ENCODE measurements around the gene CADM4. TPM values are rescaled to one million over a fixed set of nuclear protein-coding genes. Genes with fewer than 3 reads are reported as not detected.
A peak's percentile ranks its signal among the peaks of the same experiment; 100 is the strongest.
"Not testable (repeated sequence)": the region's sequence is repeated elsewhere in the genome, so short reads cannot be mapped to it uniquely, and the experiment has no call there.

The CADM4 gene
- total RNA-seq, 1 donor from 2014 or later, result 7.7 TPM

- no peak overlapping the region for H3K4me3 Mint-ChIP-seq
- Histone ChIP-seq H3K4me1 (no peaks in the 10 kb centered on the region), H3K9me3 (ENCODE audit: low read depth) (no peaks in the 10 kb centered on the region), H3K4me2 (no peak overlapping the region), H2AFZ (replicated peaks) (no peak overlapping the region), H3K36me3 (no peaks in the 10 kb centered on the region), H3K9ac (no peak overlapping the region), H3K4me3 (no peak overlapping the region), H3K79me2 (ENCODE audit: low read depth) (no peaks in the 10 kb centered on the region), H3K27me3 (no peaks in the 10 kb centered on the region), H4K20me1 (ENCODE audit: low read depth) (no peaks in the 10 kb centered on the region), H3K27ac (no peak overlapping the region), H3F3A (ENCODE audit: low read depth) (peaks cover 3% of the 10 kb centered on the region)
- TF ChIP-seq EZH2phosphoT487 (IDR thresholded peaks at IDR 0.05), result no peak
- no peak for TF ChIP-seq EZH2 (IDR thresholded peaks at IDR 0.05)
- peak; percentile 83 for TF ChIP-seq CTCF (IDR thresholded peaks at IDR 0.05)
- H3K27me3 Mint-ChIP-seq (ENCODE audit: insufficient read depth, low read depth), result peaks cover 8% of the 10 kb centered on the region
- DNase-seq (ENCODE audit: low spot score), result peak; percentile 75
- no peaks in the 10 kb centered on the region for H3K9me3 Mint-ChIP-seq
- H3K36me3 Mint-ChIP-seq, result peaks cover 26% of the 10 kb centered on the region
- H3K4me1 Mint-ChIP-seq, result peaks cover 6% of the 10 kb centered on the region
- H3K27ac Mint-ChIP-seq, result no peak overlapping the region
Measured at GRCh38 chr19:43651758-43652545, 12.3 kb upstream of the CADM4 start.

- not testable (repeated sequence) for H4K20me1 ChIP-seq (ENCODE audit: low read depth); H3K27me3 Mint-ChIP-seq (ENCODE audit: insufficient read depth, low read depth); H3K27ac ChIP-seq; H3K79me2 ChIP-seq (ENCODE audit: low read depth); H3K9me3 Mint-ChIP-seq; DNase-seq (ENCODE audit: low spot score); H3F3A ChIP-seq (ENCODE audit: low read depth); H3K9ac ChIP-seq; H3K36me3 ChIP-seq; H3K27me3 ChIP-seq; H3K4me1 Mint-ChIP-seq; H2AFZ ChIP-seq (replicated peaks); H3K4me3 Mint-ChIP-seq; H3K4me2 ChIP-seq; H3K4me1 ChIP-seq; H3K9me3 ChIP-seq (ENCODE audit: low read depth); H3K27ac Mint-ChIP-seq; H3K4me3 ChIP-seq
- peaks cover 22% of the 10 kb centered on the region for H3K36me3 Mint-ChIP-seq
Measured at GRCh38 chr19:43650276-43650675, 10.6 kb upstream of the CADM4 start.

- H3K27me3 Mint-ChIP-seq (ENCODE audit: insufficient read depth, low read depth), result peaks cover 7% of the 10 kb centered on the region
- no peak overlapping the region for H3K27ac ChIP-seq
- TF ChIP-seq CTCF (IDR thresholded peaks at IDR 0.05), result no peak
- TF ChIP-seq EZH2 (IDR thresholded peaks at IDR 0.05), result no peak
- TF ChIP-seq EZH2phosphoT487 (IDR thresholded peaks at IDR 0.05), result no peak
- no peak for DNase-seq (ENCODE audit: low spot score)
- no peak overlapping the region for H2AFZ ChIP-seq (replicated peaks)
- H3K4me1 ChIP-seq, result no peaks in the 10 kb centered on the region
- peaks cover 6% of the 10 kb centered on the region for H3K4me1 Mint-ChIP-seq
- H3F3A ChIP-seq (ENCODE audit: low read depth), result peaks cover 3% of the 10 kb centered on the region
- no peaks in the 10 kb centered on the region for H3K36me3 ChIP-seq
- peaks cover 2% of the 10 kb centered on the region for H3K9me3 Mint-ChIP-seq
- no peak overlapping the region for H3K4me3 Mint-ChIP-seq
- H3K9ac ChIP-seq, result no peak overlapping the region
- no peaks in the 10 kb centered on the region for H3K9me3 ChIP-seq (ENCODE audit: low read depth)
- H3K4me2 ChIP-seq, result no peak overlapping the region
- peaks cover 17% of the 10 kb centered on the region for H3K36me3 Mint-ChIP-seq
- H3K79me2 ChIP-seq (ENCODE audit: low read depth), result no peaks in the 10 kb centered on the region
- H3K4me3 ChIP-seq, result no peak overlapping the region
- no peak overlapping the region for H3K27ac Mint-ChIP-seq
- no peaks in the 10 kb centered on the region for H3K27me3 ChIP-seq
- no peaks in the 10 kb centered on the region for H4K20me1 ChIP-seq (ENCODE audit: low read depth)
Measured at GRCh38 chr19:43649514-43649913, 9.9 kb upstream of the CADM4 start.

GRCh38 chr19:43648633-43649032, 9.0 kb upstream of the CADM4 start:
- H3K79me2 ChIP-seq (ENCODE audit: low read depth), result no peaks in the 10 kb centered on the region
- H3K36me3 ChIP-seq, result no peaks in the 10 kb centered on the region
- peaks cover 2% of the 10 kb centered on the region for H3K9me3 Mint-ChIP-seq
- no peak for DNase-seq (ENCODE audit: low spot score)
- H3F3A ChIP-seq (ENCODE audit: low read depth), result peaks cover 3% of the 10 kb centered on the region
- H3K4me3 ChIP-seq, result no peak overlapping the region
- no peak overlapping the region for H3K4me3 Mint-ChIP-seq
- no peak overlapping the region for H3K27ac Mint-ChIP-seq
- H3K4me1 ChIP-seq, result no peaks in the 10 kb centered on the region
- H3K9ac ChIP-seq, result no peak overlapping the region
- peaks cover 6% of the 10 kb centered on the region for H3K4me1 Mint-ChIP-seq
- no peak overlapping the region for H3K27ac ChIP-seq
- no peaks in the 10 kb centered on the region for H3K27me3 ChIP-seq
- no peak overlapping the region for H3K4me2 ChIP-seq
- H3K36me3 Mint-ChIP-seq, result peaks cover 17% of the 10 kb centered on the region
- no peak overlapping the region for H2AFZ ChIP-seq (replicated peaks)
- no peaks in the 10 kb centered on the region for H4K20me1 ChIP-seq (ENCODE audit: low read depth)
- no peaks in the 10 kb centered on the region for H3K9me3 ChIP-seq (ENCODE audit: low read depth)
- peaks cover 8% of the 10 kb centered on the region for H3K27me3 Mint-ChIP-seq (ENCODE audit: insufficient read depth, low read depth)
- TF ChIP-seq CTCF (IDR thresholded peaks at IDR 0.05), result no peak

Data from neural progenitor cell (in vitro differentiated cells).